Medulla oblongata (tissue), 1 donor: ENCODE results near the gene GLIS2.

Source experiments
- DNase-seq: peaks from one replicate; pipeline ENCODE4 v3.0.0-alpha.2; 2015; ENCODE audit errors: extremely low spot score

The GLIS2 gene

DNA sequence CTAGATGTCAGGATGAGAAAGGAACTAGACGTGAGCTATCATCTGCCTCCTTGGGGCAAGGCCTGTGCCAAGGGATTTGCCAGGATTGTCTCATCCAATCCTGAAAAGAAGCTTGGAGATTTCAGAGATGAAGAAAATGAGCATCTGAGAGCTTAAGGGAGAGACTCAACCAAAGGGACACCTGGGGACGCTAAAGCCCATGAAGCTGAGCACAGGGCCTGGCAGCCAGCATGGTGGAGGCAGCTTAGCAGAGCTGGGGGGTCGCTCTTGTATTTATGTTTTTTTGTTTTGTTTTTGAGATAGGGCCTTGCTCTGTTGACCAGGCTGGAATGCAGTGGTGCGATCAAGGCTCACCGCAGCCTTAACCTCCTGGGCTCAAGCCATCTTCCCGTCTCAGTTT, 18.4 kb upstream of the GLIS2 start:
- no peak for DNase-seq

DNA sequence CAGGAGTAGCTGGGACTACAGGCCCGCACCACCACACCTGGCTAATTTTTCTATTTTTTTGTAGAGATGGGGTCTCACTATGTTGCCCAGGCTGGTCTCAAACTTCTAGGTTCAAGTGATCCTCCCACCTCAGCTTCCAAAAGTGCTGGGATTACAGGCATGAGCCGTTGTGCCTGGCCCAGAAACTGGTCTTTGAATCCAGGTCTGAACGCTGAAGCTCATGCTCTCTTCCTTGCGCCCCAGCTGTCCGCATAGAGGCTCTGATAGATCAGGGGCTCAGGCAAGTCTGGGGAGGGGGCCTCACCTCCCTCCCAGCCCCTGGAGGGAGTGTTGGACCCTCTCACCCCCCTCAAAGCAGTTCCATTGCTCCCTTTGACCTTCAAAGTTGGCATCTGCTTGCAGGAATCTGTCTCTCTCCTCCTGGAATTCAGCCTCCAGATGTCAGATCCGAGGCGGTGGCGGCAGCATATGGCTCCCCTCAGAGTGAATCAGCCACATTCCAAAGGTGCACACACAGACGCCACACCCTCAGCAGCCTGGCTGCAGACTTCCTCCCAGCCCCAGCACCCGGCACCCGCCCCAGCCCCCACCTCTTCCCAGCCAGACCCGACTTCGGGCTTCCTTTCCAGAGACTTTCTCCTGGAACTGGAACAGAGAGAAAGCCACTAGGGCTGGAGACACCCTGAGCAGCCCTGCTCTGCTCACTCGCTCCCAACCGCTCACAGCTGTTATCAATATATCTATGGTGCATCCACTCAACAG, 16.9 kb upstream of the GLIS2 start:
- DNase-seq, result no peak

DNA sequence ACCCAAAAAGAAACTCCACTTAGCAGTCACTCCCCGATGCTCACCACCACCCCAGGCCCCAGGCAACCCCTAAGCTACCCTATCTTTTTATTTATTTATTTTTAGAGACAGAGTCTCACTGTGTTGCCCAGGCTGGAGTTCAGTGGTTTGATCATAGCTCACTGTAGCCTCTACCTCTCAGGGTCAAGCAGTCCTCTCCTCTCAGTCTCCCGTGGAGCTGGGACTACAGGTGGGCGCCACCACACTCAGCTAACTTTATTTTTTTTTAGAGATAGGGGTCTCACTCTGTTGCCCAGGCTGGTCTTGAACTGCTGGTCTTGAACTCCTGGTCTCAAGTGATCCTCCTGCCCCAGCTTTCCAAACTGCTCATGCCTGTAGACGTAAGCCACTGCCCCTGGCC, 14.7 kb upstream of the GLIS2 start:
- DNase-seq, result no peak

DNA sequence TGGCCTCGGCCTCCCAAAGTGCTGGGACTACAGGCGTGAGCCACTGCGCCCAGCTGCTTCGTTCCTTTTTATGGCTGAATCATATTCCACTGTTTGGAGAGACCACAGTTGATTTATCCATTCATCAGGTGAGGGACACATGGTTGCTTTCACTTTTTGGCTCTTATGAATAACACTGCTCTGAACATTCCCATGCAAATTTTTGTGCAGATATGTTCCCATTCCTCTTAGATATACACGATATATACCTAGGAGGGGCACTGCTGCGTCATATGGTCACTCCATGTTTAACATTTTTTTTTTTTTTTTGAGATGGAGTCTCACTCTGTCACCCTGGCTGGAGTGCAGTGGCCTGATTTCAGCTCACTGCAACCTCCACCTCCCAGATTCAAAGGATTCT, 13.9 kb upstream of the GLIS2 start:
- no peak for DNase-seq

DNA sequence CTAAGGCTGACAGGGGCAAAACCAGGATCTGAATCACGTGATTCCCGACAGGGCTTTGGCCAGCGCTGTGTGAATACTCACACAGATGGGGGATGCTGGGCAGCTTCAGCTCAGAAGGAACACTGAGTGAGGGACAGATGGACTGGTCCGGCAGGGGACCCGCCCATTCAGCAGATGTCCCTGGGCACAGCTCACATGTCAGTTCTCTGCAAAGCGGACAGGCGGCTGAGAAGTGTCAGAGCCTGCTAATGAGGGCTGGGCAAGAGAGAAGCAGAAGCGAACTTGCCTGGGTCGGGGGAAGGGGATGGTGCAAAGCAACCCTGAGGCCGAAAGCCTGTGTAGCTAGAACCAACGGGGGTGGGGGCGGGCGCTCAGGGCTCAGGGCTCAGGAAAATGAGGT, 11.9 kb upstream of the GLIS2 start:
- DNase-seq, result peak; percentile 21

DNA sequence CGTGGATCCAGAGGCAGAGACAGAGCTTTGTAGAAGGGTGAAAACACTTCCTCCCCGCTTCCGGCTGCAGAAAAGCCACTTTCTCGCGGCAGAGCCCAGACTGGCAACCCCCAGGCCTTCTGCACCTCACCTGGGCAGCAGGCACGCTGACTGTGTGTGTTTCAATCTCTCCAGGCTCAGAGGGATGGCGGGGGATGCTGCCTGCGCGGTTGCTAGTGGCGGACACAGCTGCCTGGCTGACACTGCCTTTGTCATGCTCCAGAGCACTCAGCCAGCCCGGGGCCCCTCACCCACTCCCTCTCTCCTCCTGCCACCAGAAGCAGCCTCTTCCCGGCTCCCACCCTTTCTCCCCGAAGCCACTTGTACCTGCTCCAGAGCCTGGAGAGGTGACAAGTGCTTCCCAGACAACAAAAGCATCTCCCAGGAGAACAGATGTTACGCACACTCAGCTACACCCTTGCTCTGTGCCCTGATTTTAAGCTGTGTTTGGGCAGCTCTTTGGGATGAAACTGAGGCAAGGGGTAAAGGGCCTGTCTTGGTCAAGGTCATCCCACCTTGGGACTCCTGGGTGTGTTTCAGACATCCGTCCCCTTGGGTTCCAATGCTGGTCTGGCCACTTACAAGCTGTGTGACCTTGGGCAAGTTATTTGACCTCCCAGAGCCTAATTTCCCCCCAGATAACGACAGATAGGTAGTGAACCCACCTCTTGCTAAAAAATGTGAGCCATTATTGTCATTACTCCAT, 9.2 kb upstream of the GLIS2 start:
- DNase-seq, result no peak

DNA sequence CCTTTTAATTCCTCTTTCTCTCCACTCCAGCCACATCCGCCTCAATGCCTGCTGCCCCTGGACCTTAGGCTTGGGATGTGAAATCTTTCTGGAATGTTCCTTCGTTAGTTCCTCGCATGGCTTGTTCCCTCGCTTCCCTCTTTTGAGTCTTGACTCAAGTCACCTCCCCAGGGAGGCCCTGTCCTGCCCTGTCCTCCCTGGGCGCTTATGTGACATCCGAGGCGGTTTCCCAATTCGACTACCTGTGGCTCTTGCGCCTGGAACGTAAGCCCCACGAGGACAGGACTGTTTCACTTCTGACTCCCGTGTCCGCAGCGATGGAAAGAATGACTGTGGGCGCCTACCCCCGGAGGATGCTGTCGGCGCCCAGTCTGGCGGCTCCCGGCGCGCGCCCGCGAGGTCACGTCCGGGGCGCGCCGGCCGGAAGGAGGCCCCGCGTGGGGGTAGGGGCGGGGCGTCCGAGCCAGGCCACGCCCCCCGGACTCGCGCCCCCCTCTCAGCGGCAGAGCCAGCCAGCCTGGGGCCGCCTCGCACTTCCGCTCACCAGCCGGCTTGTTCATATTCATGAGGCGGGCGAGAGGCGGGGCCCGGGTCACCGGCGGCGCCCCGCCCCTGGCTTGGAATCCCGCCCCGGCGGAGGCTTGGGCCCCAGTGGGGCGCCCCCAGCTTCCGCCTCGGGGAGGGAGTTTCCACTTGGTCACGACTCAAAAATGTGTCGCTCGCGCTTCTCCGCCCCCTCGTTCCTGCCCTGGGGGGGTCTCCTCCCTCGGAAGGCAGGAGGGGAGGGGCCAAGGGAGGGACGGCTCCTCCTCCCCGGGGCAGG, 8.4 kb upstream of the GLIS2 start:
- peak; percentile 91 for DNase-seq

DNA sequence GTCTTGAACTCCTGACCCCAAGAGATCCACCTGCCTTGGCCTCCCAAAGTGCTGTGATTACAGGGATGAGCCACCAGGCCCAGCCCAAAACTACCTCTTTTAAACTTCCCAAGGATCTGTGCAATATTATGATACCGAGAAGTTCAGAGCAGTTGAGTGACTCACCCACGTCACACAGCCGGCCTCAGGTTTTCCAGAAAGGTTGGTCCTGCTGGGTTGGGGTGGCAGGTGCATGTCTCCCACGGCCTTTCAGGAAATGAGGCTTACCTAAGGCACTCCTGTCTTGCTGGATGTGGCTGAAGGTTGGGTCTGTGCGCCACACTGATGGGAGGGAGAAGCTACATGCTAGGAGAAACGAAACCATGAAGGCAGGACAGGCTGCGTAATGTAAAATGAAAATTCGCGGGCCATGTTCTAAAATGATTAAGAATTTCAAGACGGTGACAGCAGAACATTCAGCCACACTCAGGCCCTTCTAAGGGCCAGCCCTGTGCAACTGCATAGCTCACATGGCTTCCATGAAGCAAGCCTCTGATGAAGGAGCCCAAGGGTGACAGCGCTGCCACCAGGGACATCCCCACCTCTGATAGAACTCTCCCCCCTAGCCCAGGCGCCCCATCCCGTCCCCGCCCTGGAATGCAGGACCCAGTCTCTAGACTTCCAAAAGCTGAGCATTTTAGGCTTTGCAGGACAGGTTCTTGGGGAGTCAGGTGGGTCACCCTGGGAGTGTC, 6.6 kb upstream of the GLIS2 start:
- DNase-seq, result no peak

DNA sequence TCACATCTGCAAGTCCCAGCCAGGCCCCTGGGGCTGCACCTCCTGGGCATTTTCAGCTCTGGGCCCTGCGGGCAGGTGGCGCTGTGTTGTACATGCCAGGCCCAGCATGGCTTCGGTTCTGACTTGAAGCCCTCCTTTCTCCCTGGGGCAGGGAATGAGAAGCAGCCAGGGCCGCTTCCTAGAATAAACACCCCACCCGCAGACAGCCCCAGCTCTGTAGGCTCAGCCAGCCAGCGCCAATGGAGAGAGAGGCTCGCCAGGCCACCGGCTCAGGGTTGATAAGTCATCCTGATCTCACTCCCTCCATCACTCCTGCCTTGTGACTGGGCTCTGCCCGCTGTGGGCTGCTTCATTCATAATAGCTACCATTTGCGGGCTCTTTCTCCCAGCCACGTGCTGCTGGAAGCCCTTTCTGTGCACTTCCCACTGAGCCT, 6.0 kb upstream of the GLIS2 start:
- DNase-seq, result no peak

DNA sequence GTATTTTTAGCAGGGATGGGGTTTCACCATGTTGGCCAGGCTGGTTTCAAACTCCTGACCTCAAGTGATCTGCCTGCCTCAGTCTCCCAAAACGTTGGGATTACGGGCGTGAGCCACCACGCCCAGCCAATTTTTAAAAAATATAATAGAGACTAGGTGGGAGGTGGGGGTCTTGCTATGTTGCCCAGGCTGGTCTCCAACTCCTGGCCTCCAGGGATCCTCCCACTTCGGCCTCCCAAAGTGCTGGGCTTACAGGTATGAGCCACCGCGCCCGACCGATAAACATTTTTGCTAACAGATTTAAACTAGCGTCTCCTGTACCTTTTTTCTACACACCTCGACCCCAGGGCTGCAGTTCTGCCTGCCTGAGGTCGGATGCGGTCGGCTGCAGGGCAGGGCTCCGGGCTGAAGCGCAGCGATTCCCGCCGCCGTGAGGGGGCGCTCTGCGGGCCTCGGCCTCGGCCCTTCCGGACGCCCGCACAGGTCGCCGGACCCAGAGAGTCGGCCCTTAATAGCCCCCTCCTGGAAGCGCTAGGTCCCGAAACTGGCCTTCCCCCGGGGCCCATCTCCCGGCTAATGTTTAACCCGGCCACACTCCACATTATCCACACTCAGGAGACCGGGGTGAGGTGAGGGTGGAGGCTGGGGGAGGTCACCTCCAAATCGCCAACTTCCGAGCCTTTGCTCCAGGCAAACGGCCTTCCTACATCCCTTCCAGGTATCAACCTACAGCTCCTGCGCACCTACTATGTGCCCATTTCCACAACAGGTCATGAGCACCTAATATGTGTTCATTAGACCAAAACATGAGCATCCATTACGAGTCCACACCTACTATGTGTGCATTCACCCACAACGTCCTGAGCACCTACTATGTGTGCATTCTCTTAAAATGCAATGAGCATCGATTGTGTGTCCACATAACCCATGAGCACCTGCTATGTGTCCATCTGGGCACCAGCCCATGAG, 2.0 kb upstream of the GLIS2 start:
- DNase-seq, result no peak

DNA sequence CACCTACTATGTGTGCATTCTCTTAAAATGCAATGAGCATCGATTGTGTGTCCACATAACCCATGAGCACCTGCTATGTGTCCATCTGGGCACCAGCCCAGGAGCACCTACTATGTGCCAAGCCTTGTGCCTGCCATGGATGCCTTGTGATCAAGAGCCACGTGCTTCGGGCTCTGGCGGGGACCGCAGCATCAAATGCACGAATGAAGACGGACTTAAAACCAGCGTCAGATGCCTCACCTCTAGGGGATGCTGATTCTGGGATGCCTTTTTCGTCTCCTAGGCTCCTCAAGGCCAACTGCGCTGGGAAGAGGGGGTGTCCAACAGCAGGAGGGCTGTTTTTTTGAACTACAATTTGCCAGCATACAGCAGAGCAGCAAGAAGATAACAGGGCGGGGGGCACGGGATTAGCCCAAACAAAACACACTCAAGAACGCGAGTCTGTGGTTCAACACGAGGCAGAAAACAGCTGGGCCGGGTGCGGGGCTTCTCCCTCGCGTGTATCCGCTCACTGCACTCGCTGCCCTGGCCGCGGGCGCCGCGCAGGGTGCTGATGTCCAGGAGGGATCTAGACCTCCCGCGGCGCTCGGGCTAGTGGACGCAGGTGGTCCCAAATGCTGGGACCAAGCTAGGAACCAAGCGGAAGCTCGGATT, 1.2 kb upstream of the GLIS2 start:
- DNase-seq, result no peak

DNA sequence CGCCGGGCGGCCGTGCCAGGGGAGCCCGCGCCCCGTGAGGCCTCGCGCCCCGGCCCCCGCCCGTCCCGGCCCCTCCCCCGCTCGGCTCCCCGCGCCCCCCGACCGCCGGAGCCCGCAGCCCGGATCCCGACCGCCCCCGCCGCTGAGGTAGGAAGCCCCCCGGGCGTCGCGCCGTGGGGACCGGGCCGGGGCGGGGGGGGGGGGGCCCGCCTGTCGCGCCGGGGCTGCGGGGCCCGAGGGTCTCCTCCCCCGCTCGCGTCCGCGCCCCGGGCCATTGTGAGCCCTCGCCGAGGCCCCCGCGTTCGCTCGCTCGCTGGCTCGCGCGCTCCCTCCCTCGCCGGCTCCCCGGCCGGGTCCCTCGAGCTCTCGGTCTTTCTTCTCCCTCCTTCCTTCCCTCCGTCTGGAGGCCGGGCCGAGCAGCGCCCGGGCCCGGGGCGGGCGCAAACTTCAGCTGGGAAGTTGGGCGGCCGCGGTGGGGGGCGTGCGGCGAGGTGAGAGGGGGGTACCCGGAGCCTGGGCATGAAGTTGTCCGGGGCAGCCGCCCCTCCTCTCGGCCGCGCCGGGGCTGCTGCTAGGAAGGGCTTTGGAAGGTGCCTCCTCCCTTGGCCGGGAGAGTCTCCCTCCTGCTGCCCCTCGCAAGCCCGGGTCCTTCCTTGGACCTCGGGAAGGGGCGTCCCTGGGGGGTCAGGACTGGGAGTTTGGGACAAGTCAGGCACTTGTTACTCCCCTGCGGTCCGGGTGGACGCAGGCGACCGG, 419 bp downstream of the GLIS2 start:
- DNase-seq, result no peak

DNA sequence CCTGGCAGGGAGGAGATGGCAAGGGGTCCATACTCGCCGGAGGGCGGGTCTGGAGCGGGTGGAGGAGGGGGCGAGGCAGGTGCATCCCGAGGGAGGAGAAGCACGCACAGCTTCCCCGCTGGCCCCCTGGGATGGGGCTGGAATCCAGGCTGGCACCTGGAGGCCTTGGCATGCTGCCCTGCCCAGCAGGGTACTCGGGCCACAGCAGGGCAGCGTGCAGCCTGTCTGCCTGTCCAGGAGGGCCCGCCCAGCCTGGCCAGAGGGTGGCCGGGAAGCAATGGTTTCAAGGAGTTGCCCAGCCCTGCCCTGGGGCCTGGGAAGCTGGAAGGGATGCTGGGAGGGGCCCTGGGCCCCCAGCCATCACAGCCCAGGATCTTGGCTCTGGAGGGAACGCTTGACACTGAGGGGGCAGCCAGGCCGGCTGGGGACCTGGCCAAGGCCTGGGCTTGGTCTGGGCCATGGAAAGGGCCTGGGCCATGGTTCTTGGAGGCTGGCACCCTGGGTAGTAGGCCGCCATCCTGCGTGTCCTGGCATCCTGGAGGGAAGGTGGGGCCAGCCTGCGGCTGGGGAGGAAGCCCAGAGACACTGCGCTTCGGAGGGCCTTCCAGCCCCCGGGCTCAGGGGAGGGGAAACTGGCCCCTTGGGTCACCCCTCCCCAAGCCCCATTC, 1.1 kb downstream of the GLIS2 start:
- DNase-seq, result peak; percentile 83

DNA sequence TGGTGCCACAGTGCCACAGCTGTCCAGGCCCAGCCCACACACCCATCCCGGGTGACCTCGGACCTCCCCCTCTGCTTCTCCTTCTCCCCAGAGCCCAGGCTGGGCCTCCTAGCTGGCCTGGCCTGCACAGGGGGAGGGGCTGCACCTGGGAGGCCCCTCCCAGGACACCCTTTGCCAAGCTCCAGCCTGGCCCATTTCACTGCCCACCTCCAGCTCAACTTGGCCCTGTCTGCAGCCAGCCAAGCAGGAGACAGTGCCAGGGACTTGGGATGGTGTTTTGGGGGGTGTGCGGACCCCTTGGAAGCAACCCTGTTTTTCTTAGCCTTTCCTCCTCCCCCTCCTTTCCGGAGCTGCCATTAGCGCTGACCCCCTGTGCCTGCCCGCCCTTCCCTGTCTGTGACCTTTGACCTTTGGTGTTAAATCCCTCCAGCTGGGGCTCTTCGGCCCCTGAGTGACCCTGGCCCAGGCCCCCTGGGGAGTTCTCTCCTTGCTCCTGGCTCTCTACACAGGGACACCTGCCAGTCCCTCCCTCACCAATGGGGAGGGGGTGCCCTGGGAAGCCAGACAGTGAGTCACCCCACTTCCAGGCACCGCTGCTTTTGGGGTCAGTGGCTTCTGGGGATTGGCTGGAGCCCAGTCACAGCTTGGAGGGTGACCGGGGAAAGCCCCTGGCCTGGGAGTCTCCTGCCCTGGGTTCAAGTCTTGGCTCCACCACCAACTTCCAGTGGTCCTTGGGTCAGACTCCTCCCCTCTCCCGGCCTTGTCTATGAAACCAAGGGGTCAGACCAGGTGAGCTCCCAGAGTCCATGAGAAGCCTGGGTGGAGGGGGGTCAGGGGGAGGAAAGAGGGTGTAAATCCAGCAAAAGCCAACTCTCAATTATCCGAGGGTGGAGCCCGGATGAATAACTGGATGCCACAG, 1.9 kb downstream of the GLIS2 start:
- no peak for DNase-seq

DNA sequence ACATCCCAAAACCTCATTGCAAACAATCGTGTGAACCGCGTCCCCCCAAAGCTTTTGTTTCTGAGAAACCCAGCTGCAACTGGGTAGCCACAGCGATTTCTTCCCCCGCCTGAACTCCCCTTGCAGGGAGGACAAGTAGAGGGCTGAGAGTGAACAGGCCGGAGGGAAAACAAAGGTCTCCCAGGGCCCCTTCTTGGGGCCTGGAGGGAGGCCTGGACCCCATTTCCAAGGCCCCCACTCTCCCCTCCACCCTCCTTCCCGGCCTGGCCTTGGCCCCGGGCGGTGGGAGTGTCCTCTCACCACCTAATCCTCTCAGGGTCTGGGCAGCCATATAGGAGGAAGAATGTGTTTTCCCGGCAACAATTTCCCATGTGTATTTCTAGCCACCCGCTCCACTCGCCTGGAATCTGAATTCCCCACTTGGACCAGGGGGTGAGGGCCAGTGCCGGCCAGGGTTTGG, 2.6 kb downstream of the GLIS2 start:
- no peak for DNase-seq

DNA sequence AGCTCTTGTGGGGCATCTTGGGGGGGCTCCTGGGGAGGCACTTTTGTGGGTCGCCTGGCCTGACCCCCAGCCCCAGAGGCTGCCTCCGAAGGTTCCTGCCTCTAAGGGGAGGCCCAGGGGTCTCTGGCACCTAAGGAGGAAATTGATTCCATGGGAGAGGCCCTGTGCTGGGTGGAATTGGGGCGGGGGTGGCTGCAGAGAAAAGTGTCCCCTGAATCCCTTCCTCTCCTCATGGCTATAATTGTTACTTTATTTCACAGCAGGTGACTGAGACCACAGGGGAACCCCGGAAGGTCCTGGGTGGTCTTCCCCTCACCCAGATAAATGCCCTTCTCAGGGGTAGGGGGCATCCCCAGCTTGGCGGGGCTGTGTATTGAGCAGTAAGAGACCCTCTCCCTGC, 3.1 kb downstream of the GLIS2 start:
- no peak for DNase-seq
